Psoas muscle (tissue), 8 donors: ENCODE measurements around the gene ARHGEF28. TPM values are rescaled to one million over a fixed set of nuclear protein-coding genes. Genes with fewer than 3 reads are reported as not detected.

ENCODE experiments used
- ATAC-seq, 4 donors: fragments of 200-7000 bp; cut with Tn5 transposase; one replicate each; pipeline ENCODE4 v1.9.1; 2020; ENCODE audit warnings: moderate library complexity in 3 of 4, mild to moderate bottlenecking in 2 of 4
- DNase-seq, 2 donors: peaks; one replicate each; pipeline ENCODE4 v3.0.0-alpha.2; 2020
- H3K27ac ChIP-seq: fragments of 200-600 bp; one replicate; pipeline ENCODE4 v1.8.0; 2022
- H3K27me3 ChIP-seq, 3 donors: fragments of 200-600 bp in 1 of 3; one replicate each; pipeline versions ENCODE4 v1.6.1 to v1.8.0; 2013 to 2022; ENCODE audit warnings: low read length in 2 of 3, mild to moderate bottlenecking in 2 of 3, moderate library complexity in 1 of 3; ENCODE audit not compliant: insufficient read depth in 3 of 3
- H3K36me3 ChIP-seq, 2 donors: fragments of 200-600 bp in 1 of 2; one replicate each; pipeline versions ENCODE4 v1.6.1 to v1.8.0; 2013 to 2022; ENCODE audit warnings: low read depth in 1 of 2, mild to moderate bottlenecking in 1 of 2, moderate library complexity in 1 of 2; ENCODE audit not compliant: insufficient read depth in 1 of 2
- H3K4me1 ChIP-seq: fragments of 200-600 bp; one replicate; pipeline ENCODE4 v1.8.0; 2022
- H3K4me3 ChIP-seq: fragments of 200-600 bp; one replicate; pipeline ENCODE4 v1.8.0; 2022; ENCODE audit warnings: mild to moderate bottlenecking
- H3K9me3 ChIP-seq: fragments of 200-600 bp; one replicate; pipeline ENCODE4 v1.8.0; 2022
- WGBS, 3 donors: extraction: QIAGEN DNeasy Blood & Tissue Kit; methylation state at CpG; one replicate each; pipeline versions ENCODE4 v1.1.6 to v1.1.7; 2013; 5-methylcytosine and 5-hydroxymethylcytosine counted together
- intact Hi-C, 2 donors: fragments of 100-400 bp; cut with DNase I; formaldehyde crosslinking; loops; one replicate each; pipeline versions ENCODE4 v1.11.0 to v1.14.2; 2022
- polyA plus RNA-seq, 3 donors: library from polyadenylated mRNA; stranded (reverse); fragments of 200-250 nt; gene quantifications; one replicate each; pipeline ENCODE4 v1.2.3, GENCODE V29; 2013
- total RNA-seq, 4 donors: library from RNA; stranded (reverse); fragmentation: NEBNext Ultra II Directional in 2 of 4; extraction: Animal tissue kit (Norgen Biotek cat#: 25700) in 2 of 4; gene quantifications; one replicate each; pipeline versions ENCODE4 v1.2.1 to v1.2.4, GENCODE V29; 2021 to 2023
- TF ChIP-seq, protein P1 (sequence below): fragments of 200-600 bp; IDR thresholded peaks from one replicate; pipeline ENCODE4 v1.8.0; 2022; ENCODE audit warnings: antibody characterized with exemption
- donor health status: healthy with polysubstance abuse.
- donor health status: DM: no; HTN: no; CAD: no; lungs with moderate emphysema.
- donor health status: Bipolar disorder and iron deficiency.
- donor health status: healthy.
- donor health status: DM: yes; HTN: yes; CAD: no.
- donor health status: DM: no; HTN: no; CAD: no.
- donor health status: DM: no; HTN: no; CAD: no.
- donor health status: DM: yes; HTN: yes; CAD: no.

Gene ARHGEF28
- total and polyA plus RNA-seq, 7 donors, result 0.39 to 1.3 (median 1.00) TPM

DNA sequence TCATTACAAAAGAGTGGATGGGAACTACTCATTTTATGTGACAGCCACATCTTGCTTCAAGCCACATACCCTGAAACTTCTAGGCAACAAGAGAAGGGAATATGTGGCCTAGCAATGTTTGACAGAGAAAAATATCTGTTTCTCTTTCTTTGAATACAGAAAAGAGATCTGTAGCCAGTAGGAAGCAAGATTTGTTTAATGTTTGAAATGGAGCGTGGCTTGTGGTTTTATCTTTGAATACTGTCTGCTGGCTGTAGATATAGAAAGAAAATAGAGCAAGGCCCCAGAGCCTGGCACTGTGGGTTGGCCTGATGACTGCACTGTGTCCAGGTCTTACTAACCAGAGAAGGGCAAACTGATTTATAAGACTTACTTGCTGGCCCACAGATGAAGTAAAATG lies 133.8 kb downstream of the ARHGEF28 start:
- TF ChIP-seq, protein P1, sequence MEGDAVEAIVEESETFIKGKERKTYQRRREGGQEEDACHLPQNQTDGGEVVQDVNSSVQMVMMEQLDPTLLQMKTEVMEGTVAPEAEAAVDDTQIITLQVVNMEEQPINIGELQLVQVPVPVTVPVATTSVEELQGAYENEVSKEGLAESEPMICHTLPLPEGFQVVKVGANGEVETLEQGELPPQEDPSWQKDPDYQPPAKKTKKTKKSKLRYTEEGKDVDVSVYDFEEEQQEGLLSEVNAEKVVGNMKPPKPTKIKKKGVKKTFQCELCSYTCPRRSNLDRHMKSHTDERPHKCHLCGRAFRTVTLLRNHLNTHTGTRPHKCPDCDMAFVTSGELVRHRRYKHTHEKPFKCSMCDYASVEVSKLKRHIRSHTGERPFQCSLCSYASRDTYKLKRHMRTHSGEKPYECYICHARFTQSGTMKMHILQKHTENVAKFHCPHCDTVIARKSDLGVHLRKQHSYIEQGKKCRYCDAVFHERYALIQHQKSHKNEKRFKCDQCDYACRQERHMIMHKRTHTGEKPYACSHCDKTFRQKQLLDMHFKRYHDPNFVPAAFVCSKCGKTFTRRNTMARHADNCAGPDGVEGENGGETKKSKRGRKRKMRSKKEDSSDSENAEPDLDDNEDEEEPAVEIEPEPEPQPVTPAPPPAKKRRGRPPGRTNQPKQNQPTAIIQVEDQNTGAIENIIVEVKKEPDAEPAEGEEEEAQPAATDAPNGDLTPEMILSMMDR, result no peak
- 80 to 94% (median 84%) methylated on average over 1 of the region's 1 CpG for WGBS, 3 donors
- ATAC-seq, result no peak
- Histone ChIP-seq H3K36me3 (no peaks in the 10 kb centered on the region), H3K27me3 (no peaks in the 10 kb centered on the region), H3K9me3 (no peaks in the 10 kb centered on the region), H3K4me1 (no peaks in the 10 kb centered on the region), H3K27ac (no peak overlapping the region), H3K4me3 (no peak overlapping the region)
- DNase-seq, result no peak
- intact Hi-C loops, result no loop called here

DNA sequence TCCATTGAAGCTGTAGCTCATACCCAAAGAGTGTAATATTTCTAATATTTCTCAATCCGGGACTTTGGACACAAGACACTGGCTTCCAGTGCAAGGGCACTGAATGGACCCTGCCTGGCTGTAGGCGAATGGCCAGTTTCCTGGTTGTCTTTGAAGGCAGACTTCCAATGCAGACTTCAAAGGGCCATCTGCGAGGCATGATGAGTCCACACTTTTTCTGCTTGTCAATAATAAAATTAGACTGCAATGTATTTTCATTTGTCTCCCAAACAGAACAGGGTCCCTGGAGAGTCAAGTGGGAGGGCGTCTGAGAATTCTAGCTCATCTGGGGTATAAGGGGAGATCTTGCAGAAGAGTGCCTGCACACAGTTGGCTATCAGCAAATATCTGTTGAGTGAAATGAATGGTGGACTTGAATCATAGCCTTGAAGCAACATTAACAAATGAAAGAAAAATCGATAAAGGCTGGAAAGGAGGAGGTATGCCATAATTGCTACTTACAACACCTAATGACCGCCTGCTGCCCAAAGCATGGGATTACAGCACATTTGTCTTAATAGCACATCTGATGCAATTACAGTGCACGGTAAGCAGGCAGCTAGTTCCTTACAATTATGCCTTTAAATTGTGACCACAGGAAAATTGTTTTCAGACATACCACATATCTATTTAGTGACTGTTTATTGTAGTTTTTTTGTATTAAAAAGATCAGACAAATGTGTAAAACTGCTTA lies 137.5 kb downstream of the ARHGEF28 start:
- Histone ChIP-seq H3K4me3 (no peak overlapping the region), H3K9me3 (peaks cover 4% of the 10 kb centered on the region), H3K27me3 (no peaks in the 10 kb centered on the region), H3K4me1 (no peaks in the 10 kb centered on the region), H3K36me3 (no peaks in the 10 kb centered on the region), H3K27ac (no peak overlapping the region)
- DNase-seq (no peak), ATAC-seq (no peak)
- WGBS, 3 donors, result 80 to 86% (median 83%) methylated on average over 7 of the region's 7 CpGs
- TF ChIP-seq, protein P1, result no peak
- intact Hi-C loops, result no loop called here

- Histone ChIP-seq H3K27me3 (no peaks in the 10 kb centered on the region), H3K27ac (no peak overlapping the region), H3K4me1 (no peaks in the 10 kb centered on the region), H3K4me3 (no peak overlapping the region), H3K36me3 (no peaks in the 10 kb centered on the region), H3K9me3 (peaks cover 4% of the 10 kb centered on the region)
- TF ChIP-seq, protein P1, result no peak
- no peak for ATAC-seq
- intact Hi-C loops, result no loop called here
- no peak for DNase-seq
- 84 to 91% (median 84%) methylated on average over 2 of the region's 2 CpGs for WGBS, 3 donors
These were observed 138.6 kb downstream of the ARHGEF28 start for GRCh38 chr5:73764586-73764985.

DNA sequence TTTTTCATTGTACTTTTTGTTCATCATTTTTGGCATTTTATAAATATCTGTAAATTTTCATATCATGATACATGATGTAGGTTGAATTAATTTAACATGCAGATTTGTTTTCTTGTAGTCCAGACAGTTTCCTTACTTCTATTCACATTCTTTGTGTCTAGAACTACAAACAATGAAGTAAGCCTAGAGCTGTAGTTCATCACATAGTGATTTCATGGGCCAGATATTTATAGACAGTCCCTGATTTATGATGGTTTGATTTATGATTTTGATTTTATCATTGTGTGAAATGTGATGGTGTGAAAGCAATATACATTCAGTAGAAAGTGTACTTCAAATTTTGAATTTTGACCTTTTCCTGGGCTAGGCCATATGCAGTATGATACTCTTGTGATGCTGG lies 139.0 kb downstream of the ARHGEF28 start:
- no peaks in the 10 kb centered on the region for H3K27me3 ChIP-seq
- H3K9me3 ChIP-seq, result peaks cover 4% of the 10 kb centered on the region
- intact Hi-C loops, result no loop called here
- H3K36me3 ChIP-seq, result no peaks in the 10 kb centered on the region
- no peak overlapping the region for H3K27ac ChIP-seq
- DNase-seq, result no peak
- TF ChIP-seq, protein P1, result no peak
- ATAC-seq, result no peak
- H3K4me1 ChIP-seq, result no peaks in the 10 kb centered on the region
- H3K4me3 ChIP-seq, result no peak overlapping the region

GRCh38 chr5:73766902-73767301 lies 140.9 kb downstream of the ARHGEF28 start:
- TF ChIP-seq, protein P1, result no peak
- intact Hi-C loops, result no loop called here
- Histone ChIP-seq H3K4me3 (no peak overlapping the region), H3K27me3 (no peaks in the 10 kb centered on the region), H3K36me3 (no peaks in the 10 kb centered on the region), H3K9me3 (peaks cover 4% of the 10 kb centered on the region), H3K4me1 (no peaks in the 10 kb centered on the region), H3K27ac (no peak overlapping the region)
- no peak for DNase-seq
- no peak for ATAC-seq
- WGBS, 3 donors, result 94 to 95% (median 95%) methylated on average over 2 of the region's 2 CpGs
